ENCODE results near the gene IL1A.

DNA sequence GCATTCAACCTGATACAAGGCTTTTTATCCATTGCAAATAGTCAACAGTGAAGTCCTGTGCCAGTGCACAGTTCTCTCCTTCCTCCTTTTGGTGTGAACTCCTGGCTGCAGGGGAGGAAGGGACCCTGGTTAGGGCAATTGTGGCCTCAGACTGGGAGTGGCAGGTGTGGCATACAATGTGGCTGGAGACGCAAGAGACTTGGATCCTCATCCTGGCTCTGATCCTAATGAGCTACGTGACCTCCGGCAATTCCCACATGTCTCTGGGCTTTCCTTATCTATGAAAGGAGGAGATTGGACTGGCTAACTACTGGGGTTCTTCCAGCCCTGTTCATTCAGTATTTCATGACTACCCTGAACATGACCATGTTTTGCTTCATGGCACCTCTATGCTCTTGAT lies 10.5 kb upstream of the IL1A start:
- no peak for TF ChIP-seq CTCF (IDR thresholded peaks at IDR 0.05)
- TF ChIP-seq POLR2A (IDR thresholded peaks at IDR 0.05), result no peak

Measured in testis (tissue), 2 donors.